ENCODE results near the gene CBX8.

CBX8 gene

DNA sequence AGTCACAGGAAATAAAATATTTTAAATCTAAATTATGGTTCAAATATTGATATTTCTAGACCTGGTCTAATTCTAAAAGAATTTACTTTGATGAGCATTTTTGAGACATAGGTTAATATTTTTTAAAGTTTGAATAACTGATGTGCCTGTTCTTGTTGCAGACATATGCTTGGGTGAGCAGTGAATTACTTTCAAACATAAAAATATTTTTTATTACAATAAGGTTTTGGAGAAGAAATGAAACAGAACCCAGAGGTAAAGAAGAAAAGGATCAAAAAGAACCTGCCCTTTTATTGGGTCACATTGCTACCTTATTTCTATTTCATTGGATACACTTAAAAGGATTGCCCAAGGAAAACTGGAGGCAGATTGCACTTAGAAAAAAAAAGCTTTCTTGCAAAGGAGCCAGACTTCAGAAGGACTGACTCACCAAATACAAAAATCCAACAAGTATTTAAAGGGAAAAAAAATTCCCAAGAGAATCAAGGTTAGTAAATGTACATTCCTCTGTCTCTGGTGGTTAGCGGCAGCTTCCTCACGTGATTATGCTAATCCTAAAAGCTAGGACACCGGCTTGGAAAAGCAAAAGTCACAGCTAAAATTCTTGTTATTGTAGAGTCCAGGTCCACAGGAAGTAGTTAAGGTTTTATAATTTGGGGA, 47.6 kb downstream of the CBX8 start:
- H3K4me3 ChIP-seq (ENCODE audit: low read depth, low read length): no peak overlapping the region
- DNase-seq (ENCODE audit: low read depth): no peak
- TF ChIP-seq, protein P1, sequence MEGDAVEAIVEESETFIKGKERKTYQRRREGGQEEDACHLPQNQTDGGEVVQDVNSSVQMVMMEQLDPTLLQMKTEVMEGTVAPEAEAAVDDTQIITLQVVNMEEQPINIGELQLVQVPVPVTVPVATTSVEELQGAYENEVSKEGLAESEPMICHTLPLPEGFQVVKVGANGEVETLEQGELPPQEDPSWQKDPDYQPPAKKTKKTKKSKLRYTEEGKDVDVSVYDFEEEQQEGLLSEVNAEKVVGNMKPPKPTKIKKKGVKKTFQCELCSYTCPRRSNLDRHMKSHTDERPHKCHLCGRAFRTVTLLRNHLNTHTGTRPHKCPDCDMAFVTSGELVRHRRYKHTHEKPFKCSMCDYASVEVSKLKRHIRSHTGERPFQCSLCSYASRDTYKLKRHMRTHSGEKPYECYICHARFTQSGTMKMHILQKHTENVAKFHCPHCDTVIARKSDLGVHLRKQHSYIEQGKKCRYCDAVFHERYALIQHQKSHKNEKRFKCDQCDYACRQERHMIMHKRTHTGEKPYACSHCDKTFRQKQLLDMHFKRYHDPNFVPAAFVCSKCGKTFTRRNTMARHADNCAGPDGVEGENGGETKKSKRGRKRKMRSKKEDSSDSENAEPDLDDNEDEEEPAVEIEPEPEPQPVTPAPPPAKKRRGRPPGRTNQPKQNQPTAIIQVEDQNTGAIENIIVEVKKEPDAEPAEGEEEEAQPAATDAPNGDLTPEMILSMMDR (IDR thresholded peaks at IDR 0.05; ENCODE audit: low read depth, low read length): no peak
- no peak for TF ChIP-seq MYC (IDR thresholded peaks at IDR 0.05; ENCODE audit: low read depth, low read length)
- no peak for TF ChIP-seq POLR2A (IDR thresholded peaks at IDR 0.05; ENCODE audit: extremely low read depth, insufficient read length)
- TF ChIP-seq, protein P2, sequence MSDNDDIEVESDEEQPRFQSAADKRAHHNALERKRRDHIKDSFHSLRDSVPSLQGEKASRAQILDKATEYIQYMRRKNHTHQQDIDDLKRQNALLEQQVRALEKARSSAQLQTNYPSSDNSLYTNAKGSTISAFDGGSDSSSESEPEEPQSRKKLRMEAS (IDR thresholded peaks at IDR 0.05; ENCODE audit: low read depth, low read length): no peak

DNA sequence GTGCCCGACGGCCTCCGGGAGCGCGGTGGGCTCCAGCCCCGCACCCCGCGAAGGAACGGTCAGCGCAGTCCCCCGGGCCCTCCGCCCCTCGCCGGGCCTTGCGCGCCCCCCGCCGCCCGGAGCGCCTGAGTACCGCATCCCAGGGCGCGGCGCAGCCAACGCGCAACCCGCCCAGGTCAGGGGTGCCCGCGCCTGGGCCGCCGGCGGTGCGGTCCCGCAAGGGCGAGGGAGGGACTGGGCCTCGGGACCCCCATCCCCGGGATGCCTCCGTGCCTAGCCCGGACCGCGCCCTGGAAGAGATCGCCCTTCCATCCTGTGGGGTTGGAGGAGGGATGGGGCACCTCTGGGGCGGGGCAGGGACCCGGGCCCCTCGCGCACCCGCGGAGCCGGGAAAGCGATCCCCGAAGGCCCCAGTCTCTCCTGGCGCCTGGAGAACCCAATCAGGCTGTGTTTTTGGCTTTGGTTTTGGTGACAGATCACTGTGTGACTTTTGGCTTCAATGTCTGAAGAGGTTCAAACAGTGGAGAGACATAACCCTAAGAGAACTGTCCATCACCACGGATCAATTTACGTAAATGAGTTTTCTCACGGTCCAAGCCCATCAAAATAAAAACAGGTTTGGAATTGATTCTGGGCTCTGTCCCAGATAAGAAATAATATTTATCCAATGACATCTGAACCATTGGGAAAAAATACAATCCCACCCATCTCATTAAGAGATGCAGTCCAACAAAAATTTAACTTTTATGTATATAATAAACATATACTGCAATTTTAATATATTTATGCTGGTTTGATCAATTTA, 48.4 kb downstream of the CBX8 start:
- no peak for DNase-seq (ENCODE audit: low read depth)
- H3K4me3 ChIP-seq (ENCODE audit: low read depth, low read length): no peak overlapping the region
- TF ChIP-seq, protein P1 (IDR thresholded peaks at IDR 0.05; ENCODE audit: low read depth, low read length): no peak
- TF ChIP-seq POLR2A (IDR thresholded peaks at IDR 0.05; ENCODE audit: extremely low read depth, insufficient read length) (no peak), MYC (IDR thresholded peaks at IDR 0.05; ENCODE audit: low read depth, low read length) (no peak)
- TF ChIP-seq, protein P2 (IDR thresholded peaks at IDR 0.05; ENCODE audit: low read depth, low read length): no peak

DNA sequence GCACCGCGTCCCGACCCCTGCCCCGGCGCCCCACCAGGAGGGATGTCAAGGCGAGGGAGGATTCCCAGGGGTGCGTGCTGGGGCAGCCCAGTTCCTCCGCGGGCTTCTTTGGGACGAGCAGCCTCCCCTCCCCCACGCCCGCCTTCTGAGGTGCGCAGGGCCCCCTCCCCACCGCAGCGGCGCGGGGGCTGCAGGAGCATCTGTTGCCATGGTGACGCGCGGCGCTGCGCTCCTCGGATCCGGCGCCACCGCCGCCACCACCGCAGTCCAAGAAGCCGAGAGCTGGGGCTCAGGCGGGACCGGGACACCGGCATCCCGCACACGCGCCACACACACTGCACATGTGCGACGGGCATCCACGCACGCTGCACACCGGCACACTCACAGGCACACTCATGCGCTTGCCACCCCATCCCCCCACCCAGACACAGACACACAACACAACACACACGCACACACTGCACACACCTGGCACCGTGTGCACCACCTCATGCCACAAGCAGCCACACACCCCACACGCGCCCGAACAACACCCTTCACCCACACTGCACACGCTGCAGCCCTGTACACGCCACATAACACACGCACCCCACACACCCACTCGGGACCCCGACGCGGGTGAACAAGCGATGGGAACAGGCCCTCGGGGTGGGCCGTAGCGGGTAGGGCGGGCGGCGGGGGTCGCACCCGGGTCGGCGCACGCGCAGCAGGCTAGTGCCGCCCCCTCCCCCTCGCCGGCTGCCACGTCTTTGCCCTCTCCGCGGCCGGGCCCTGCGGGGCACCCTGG, 49.2 kb downstream of the CBX8 start:
- no peak for DNase-seq (ENCODE audit: low read depth)
- no peak overlapping the region for H3K4me3 ChIP-seq (ENCODE audit: low read depth, low read length)
- TF ChIP-seq MYC (IDR thresholded peaks at IDR 0.05; ENCODE audit: low read depth, low read length) (no peak), POLR2A (IDR thresholded peaks at IDR 0.05; ENCODE audit: extremely low read depth, insufficient read length) (no peak)
- TF ChIP-seq, protein P1 (IDR thresholded peaks at IDR 0.05; ENCODE audit: low read depth, low read length): no peak
- TF ChIP-seq, protein P2 (IDR thresholded peaks at IDR 0.05; ENCODE audit: low read depth, low read length): no peak

- no peak for DNase-seq (ENCODE audit: low read depth)
- TF ChIP-seq, protein P2 (IDR thresholded peaks at IDR 0.05; ENCODE audit: low read depth, low read length): no peak
- no peak for TF ChIP-seq POLR2A (IDR thresholded peaks at IDR 0.05; ENCODE audit: extremely low read depth, insufficient read length)
- TF ChIP-seq, protein P1 (IDR thresholded peaks at IDR 0.05; ENCODE audit: low read depth, low read length): no peak
- no peak for TF ChIP-seq MYC (IDR thresholded peaks at IDR 0.05; ENCODE audit: low read depth, low read length)
- no peak overlapping the region for H3K4me3 ChIP-seq (ENCODE audit: low read depth, low read length)
Measured at GRCh38 chr17:79746889-79747507, 49.9 kb downstream of the CBX8 start.

- TF ChIP-seq MYC (IDR thresholded peaks at IDR 0.05; ENCODE audit: low read depth, low read length): no peak
- no peak for DNase-seq (ENCODE audit: low read depth)
- no peak overlapping the region for H3K4me3 ChIP-seq (ENCODE audit: low read depth, low read length)
Measured at GRCh38 chr17:79745641-79746105, 51.2 kb downstream of the CBX8 start.
